ENCODE results near the gene C16orf54. TPM values are rescaled to one million over a fixed set of nuclear protein-coding genes. Genes with fewer than 3 reads are reported as not detected.

Gene C16orf54
- total RNA-seq, 1 experiment from 2014 or later: 0.15 TPM

GRCh38 chr16:29769507-29769906 lies 23.7 kb upstream of the C16orf54 start (continued):
- TF ChIP-seq ZBTB33 (IDR thresholded peaks at IDR 0.05; ENCODE audit: extremely low read depth, insufficient replicate concordance, low read length): no peak
- TF ChIP-seq FOSL1 (IDR thresholded peaks at IDR 0.05; ENCODE audit: low read depth): no peak
- no peak for TF ChIP-seq CEBPB (IDR thresholded peaks at IDR 0.05; ENCODE audit: low read depth)
- TF ChIP-seq CTCF (IDR thresholded peaks at IDR 0.05 in 2 of 3, conservative IDR thresholded peaks at IDR 0.05 in 1 of 3; ENCODE audit: borderline replicate concordance in 1 of 3, insufficient read depth in 1 of 3, low read depth in 2 of 3, low read length in 2 of 3): no peak
- TF ChIP-seq YY1 (IDR thresholded peaks at IDR 0.05; ENCODE audit: extremely low read depth, insufficient replicate concordance, low read depth, low read length): no peak
- TF ChIP-seq ELF1 (IDR thresholded peaks at IDR 0.05; ENCODE audit: borderline replicate concordance, low read depth): no peak

GRCh38 chr16:29767062-29767461 lies 21.3 kb upstream of the C16orf54 start:
- ATAC-seq (no peak), DNase-seq (ENCODE audit: low read depth, low spot score) (no peak)
- no peak overlapping the region for H3K4me3 ChIP-seq (replicated peaks in 1 of 2; ENCODE audit: low read depth in 1 of 2, low read length in 2 of 2)
- H3K9me2 ChIP-seq (ENCODE audit: insufficient read depth): no peaks in the 10 kb centered on the region
- H3K9me3 ChIP-seq (ENCODE audit: control insufficient read depth in 1 of 2, insufficient read depth in 1 of 2, low read depth in 1 of 2, low read length in 2 of 2): no peaks in the 10 kb centered on the region
- no peaks in the 10 kb centered on the region for H3K36me3 ChIP-seq (ENCODE audit: control insufficient read depth in 1 of 2, insufficient read depth in 2 of 2, low read length in 2 of 2)
- H2AFZ ChIP-seq (ENCODE audit: low read depth, low read length, poor library complexity, severe bottlenecking): no peak overlapping the region
- RAD21 ChIA-PET (ENCODE audit: low non-redundant PET in 1 of 2, low total read pairs in 2 of 2, uncharacterized antibody in 2 of 2, unreplicated experiment in 2 of 2): no interaction called here
- no peak overlapping the region for H3K27ac ChIP-seq (ENCODE audit: low read depth, low read length)
- no TSS peak for BruUV-seq (replicated peaks)
- intact Hi-C loops (cut with micrococcal nuclease): no loop called here
- no peaks in the 10 kb centered on the region for H3K27me3 ChIP-seq (ENCODE audit: insufficient read depth, low read length)
- CTCF ChIA-PET: interaction anchor here (0.9 kb wide), 1 partner anchor 23 kb away, joined by 3 read pairs; the partner anchor contains the start of gene KIF22
- no peak overlapping the region for H3K9ac ChIP-seq (ENCODE audit: low read length)
- peaks cover 18 to 20% of the 10 kb centered on the region in 2 experiments for H3K4me1 ChIP-seq (ENCODE audit: control insufficient read depth in 1 of 2, insufficient read depth in 2 of 2, low read length in 2 of 2)
- no peaks in the 10 kb centered on the region for H3K79me2 ChIP-seq (ENCODE audit: insufficient read depth, low read length)
- H3K4me2 ChIP-seq (ENCODE audit: low read length): no peak overlapping the region
- POLR2A ChIA-PET: no interaction called here
- H4K20me1 ChIP-seq (ENCODE audit: insufficient read depth): no peaks in the 10 kb centered on the region
- TF ChIP-seq JUND (IDR thresholded peaks at IDR 0.05) (no peak), EGR1 (IDR thresholded peaks at IDR 0.05; ENCODE audit: low read depth) (no peak), ZNF274 (IDR thresholded peaks at IDR 0.05; ENCODE audit: low read depth, low read length) (no peak), CTCF (IDR thresholded peaks at IDR 0.05 in 2 of 3, conservative IDR thresholded peaks at IDR 0.05 in 1 of 3; ENCODE audit: borderline replicate concordance in 1 of 3, insufficient read depth in 1 of 3, low read depth in 2 of 3, low read length in 2 of 3) (no peak), ZFX (IDR thresholded peaks at IDR 0.05) (no peak), EZH2phosphoT487 (IDR thresholded peaks at IDR 0.05; ENCODE audit: borderline replicate concordance) (no peak)
